HepG2 (cell line): ENCODE results near the gene LYPD6B. TPM values are rescaled to one million over a fixed set of nuclear protein-coding genes. Genes with fewer than 3 reads are reported as not detected.

Source experiments
- ATM ChIP-seq: fragments of 450-650 bp; IDR thresholded peaks from 2 replicates; pipeline ENCODE4 v1.7.1; 2017; ENCODE audit warnings: mild to moderate bottlenecking, borderline replicate concordance
- DNMT1 ChIP-seq: sonication (generic); formaldehyde crosslinking; IDR thresholded peaks from 2 replicates; pipeline ENCODE4 v1.5.1; 2020; ENCODE audit warnings: mild to moderate bottlenecking, missing genetic modification reagents
- FOXA3 ChIP-seq: IDR thresholded peaks from 2 replicates; pipeline ENCODE4 v1.6.1; 2016; ENCODE audit warnings: missing genetic modification reagents, missing compliant biosample characterization
- IKZF1 ChIP-seq: fragments of 450-650 bp; IDR thresholded peaks from 2 replicates; pipeline ENCODE4 v1.7.1; 2016
- MIXL1 ChIP-seq: IDR thresholded peaks from 2 replicates; pipeline ENCODE4 v1.6.1; 2016
- NFE2L1 ChIP-seq: sonication (generic); formaldehyde crosslinking; IDR thresholded peaks from 2 replicates; pipeline ENCODE4 v1.4.0; 2020; ENCODE audit warnings: missing genetic modification reagents, mild to moderate bottlenecking, borderline replicate concordance
- PRPF4 ChIP-seq: fragments of 200-400 bp; formaldehyde crosslinking; IDR thresholded peaks from 2 replicates; pipeline ENCODE4 v1.6.1; 2016; ENCODE audit warnings: low read length, low read depth; ENCODE audit not compliant: poor library complexity, severe bottlenecking
- ZNF121 ChIP-seq: sonication (generic); formaldehyde crosslinking; IDR thresholded peaks from 2 replicates; pipeline ENCODE4 v1.5.0; 2020; ENCODE audit warnings: mild to moderate bottlenecking, missing genetic modification reagents
- ZNF232 ChIP-seq: sonication (generic); formaldehyde crosslinking; IDR thresholded peaks from 2 replicates; pipeline ENCODE4 v1.4.0; 2020; ENCODE audit warnings: missing genetic modification reagents, borderline replicate concordance
- ZNF282 ChIP-seq: fragments of 450-650 bp; IDR thresholded peaks from 2 replicates; pipeline ENCODE4 v1.6.1; 2018; ENCODE audit not compliant: partially characterized antibody
- ZNF652 ChIP-seq: IDR thresholded peaks from 2 replicates; pipeline ENCODE4 v1.6.1; 2016; ENCODE audit warnings: low read depth, borderline replicate concordance
- polyA plus RNA-seq, 8 experiments: library from polyadenylated mRNA; depleted of rRNA in 3 of 8; stranded (reverse) in 7 of 8; unstranded in 1 of 8; fragments of >200 nt; fragmentation: Illumina TruSeq in 4 of 8; extraction: Trizol in 4 of 8; gene quantifications; 2 replicates each; pipeline versions ENCODE4 v1.2.1 to v1.2.3, GENCODE V29; 2011 to 2016; ENCODE audit warnings: low read depth in 4 of 8, missing spikeins in 1 of 8, mixed read lengths in 1 of 8; ENCODE audit not compliant: insufficient read depth in 1 of 8
- total RNA-seq, 5 experiments: library from RNA; depleted of rRNA; stranded (reverse); fragments of >200 nt; fragmentation: Illumina TruSeq; extraction: Trizol; gene quantifications; 2 replicates each; pipeline ENCODE4 v1.2.3, GENCODE V29; 2016; ENCODE audit warnings: low read depth in 1 of 5
- TF ChIP-seq, protein P1 (sequence below): sonication (generic); formaldehyde crosslinking; IDR thresholded peaks from 2 replicates; pipeline ENCODE4 v1.5.0; 2020; ENCODE audit warnings: missing genetic modification reagents
- TF ChIP-seq, protein P2 (sequence below): sonication (generic); formaldehyde crosslinking; IDR thresholded peaks from 2 replicates; pipeline ENCODE4 v1.5.0; 2020; ENCODE audit warnings: missing genetic modification reagents
- TF ChIP-seq, protein P3 (sequence below), 2 experiments: sonication (generic) in 1 of 2; formaldehyde crosslinking in 1 of 2; IDR thresholded peaks; 2 replicates each; pipeline versions ENCODE4 v1.6.1 to v1.9.0; 2014 to 2022; ENCODE audit warnings: antibody characterized with exemption in 1 of 2, borderline replicate concordance in 1 of 2, inconsistent platforms in 1 of 2, low read depth in 1 of 2, missing genetic modification reagents in 1 of 2

Gene LYPD6B
- total and polyA plus RNA-seq, 2 of the 13 experiments (the other 11 are each of a cell fraction or from before 2014, with no cell fraction given), result not detected

DNA sequence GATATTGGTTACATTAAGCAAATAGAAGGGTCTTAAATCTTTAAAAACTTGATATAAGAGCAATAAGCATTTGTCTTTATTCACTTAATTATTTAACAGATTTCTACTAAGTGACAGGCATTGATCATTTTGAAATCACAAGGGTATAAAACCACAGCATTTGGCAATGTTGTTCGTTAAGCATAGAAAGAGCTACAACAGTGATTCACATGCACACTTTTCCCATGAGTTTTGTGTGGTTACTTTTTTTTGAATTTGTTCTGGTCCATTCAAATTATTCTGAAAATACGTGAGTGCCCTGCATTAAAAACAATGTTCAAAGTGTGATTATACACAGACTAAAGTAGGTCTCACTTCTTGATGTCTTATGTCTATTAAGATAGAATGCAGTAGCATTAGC is 52.2 kb downstream of the LYPD6B start (continued):
- TF ChIP-seq IKZF1, result no peak
- TF ChIP-seq, protein P1, sequence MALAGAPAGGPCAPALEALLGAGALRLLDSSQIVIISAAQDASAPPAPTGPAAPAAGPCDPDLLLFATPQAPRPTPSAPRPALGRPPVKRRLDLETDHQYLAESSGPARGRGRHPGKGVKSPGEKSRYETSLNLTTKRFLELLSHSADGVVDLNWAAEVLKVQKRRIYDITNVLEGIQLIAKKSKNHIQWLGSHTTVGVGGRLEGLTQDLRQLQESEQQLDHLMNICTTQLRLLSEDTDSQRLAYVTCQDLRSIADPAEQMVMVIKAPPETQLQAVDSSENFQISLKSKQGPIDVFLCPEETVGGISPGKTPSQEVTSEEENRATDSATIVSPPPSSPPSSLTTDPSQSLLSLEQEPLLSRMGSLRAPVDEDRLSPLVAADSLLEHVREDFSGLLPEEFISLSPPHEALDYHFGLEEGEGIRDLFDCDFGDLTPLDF (CRISPR knock-in tag), result no peak
- no peak for TF ChIP-seq ZNF232 (CRISPR knock-in tag)
- TF ChIP-seq FOXA3, result no peak
- TF ChIP-seq, protein P2, sequence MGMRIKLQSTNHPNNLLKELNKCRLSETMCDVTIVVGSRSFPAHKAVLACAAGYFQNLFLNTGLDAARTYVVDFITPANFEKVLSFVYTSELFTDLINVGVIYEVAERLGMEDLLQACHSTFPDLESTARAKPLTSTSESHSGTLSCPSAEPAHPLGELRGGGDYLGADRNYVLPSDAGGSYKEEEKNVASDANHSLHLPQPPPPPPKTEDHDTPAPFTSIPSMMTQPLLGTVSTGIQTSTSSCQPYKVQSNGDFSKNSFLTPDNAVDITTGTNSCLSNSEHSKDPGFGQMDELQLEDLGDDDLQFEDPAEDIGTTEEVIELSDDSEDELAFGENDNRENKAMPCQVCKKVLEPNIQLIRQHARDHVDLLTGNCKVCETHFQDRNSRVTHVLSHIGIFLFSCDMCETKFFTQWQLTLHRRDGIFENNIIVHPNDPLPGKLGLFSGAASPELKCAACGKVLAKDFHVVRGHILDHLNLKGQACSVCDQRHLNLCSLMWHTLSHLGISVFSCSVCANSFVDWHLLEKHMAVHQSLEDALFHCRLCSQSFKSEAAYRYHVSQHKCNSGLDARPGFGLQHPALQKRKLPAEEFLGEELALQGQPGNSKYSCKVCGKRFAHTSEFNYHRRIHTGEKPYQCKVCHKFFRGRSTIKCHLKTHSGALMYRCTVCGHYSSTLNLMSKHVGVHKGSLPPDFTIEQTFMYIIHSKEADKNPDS (CRISPR knock-in tag), result no peak
- TF ChIP-seq ZNF282, result no peak
- TF ChIP-seq ATM, result no peak
- no peak for TF ChIP-seq NFE2L1 (CRISPR knock-in tag)
- TF ChIP-seq, protein P3, sequence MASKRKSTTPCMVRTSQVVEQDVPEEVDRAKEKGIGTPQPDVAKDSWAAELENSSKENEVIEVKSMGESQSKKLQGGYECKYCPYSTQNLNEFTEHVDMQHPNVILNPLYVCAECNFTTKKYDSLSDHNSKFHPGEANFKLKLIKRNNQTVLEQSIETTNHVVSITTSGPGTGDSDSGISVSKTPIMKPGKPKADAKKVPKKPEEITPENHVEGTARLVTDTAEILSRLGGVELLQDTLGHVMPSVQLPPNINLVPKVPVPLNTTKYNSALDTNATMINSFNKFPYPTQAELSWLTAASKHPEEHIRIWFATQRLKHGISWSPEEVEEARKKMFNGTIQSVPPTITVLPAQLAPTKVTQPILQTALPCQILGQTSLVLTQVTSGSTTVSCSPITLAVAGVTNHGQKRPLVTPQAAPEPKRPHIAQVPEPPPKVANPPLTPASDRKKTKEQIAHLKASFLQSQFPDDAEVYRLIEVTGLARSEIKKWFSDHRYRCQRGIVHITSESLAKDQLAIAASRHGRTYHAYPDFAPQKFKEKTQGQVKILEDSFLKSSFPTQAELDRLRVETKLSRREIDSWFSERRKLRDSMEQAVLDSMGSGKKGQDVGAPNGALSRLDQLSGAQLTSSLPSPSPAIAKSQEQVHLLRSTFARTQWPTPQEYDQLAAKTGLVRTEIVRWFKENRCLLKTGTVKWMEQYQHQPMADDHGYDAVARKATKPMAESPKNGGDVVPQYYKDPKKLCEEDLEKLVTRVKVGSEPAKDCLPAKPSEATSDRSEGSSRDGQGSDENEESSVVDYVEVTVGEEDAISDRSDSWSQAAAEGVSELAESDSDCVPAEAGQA (IDR thresholded peaks at IDR 0.05; ENCODE audit: low read depth), result no peak
- TF ChIP-seq, protein P3 (CRISPR knock-in tag; IDR thresholded peaks at IDR 0.05; ENCODE audit: borderline replicate concordance), result no peak
- no peak for TF ChIP-seq PRPF4
- TF ChIP-seq DNMT1, result no peak
- TF ChIP-seq ZNF121 (CRISPR knock-in tag), result no peak
- TF ChIP-seq MIXL1 (CRISPR knock-in tag), result no peak
- no peak for TF ChIP-seq ZNF652
